Lower leg skin (tissue), 3 donors: ENCODE results near the gene SIK2.

Experiments used
- CTCF ChIP-seq, 3 donors: fragments of 450-650 bp; IDR thresholded peaks; one replicate each; pipeline ENCODE4 v1.5.1; 2016; ENCODE audit warnings: antibody characterized with exemption in 3 of 3, mild to moderate bottlenecking in 3 of 3, moderate library complexity in 2 of 3
- POLR2A ChIP-seq, 2 donors: fragments of 450-650 bp; IDR thresholded peaks; one replicate each; pipeline ENCODE4 v1.6.1; 2016 to 2017; ENCODE audit warnings: antibody characterized with exemption in 2 of 2, mild to moderate bottlenecking in 1 of 2, moderate library complexity in 1 of 2

- no peak for TF ChIP-seq POLR2A (IDR thresholded peaks at IDR 0.05)
- TF ChIP-seq CTCF (IDR thresholded peaks at IDR 0.05): no peak
These were observed 49.9 kb downstream of the SIK2 start for GRCh38 chr11:111652184-111652583.
